Liver (tissue), 9 donors: Measurements from ENCODE around the gene FAM163A. TPM values are rescaled to one million over a fixed set of nuclear protein-coding genes. Genes with fewer than 3 reads are reported as not detected.

Experiments used
- DNase-seq: peaks from one replicate; pipeline ENCODE4 v3.0.0-alpha.2; 2017; ENCODE audit warnings: low spot score
- H3K27ac ChIP-seq, 2 donors: one replicate each; pipeline ENCODE4 v1.7.0; 2013; ENCODE audit warnings: inconsistent platforms in 2 of 2, low read length in 2 of 2, control low read depth in 1 of 2, low read depth in 1 of 2, mild to moderate bottlenecking in 1 of 2
- H3K27me3 ChIP-seq, 4 donors: one replicate each; pipeline versions ENCODE4 v1.6.1 to v1.7.0; 2013; ENCODE audit warnings: low read length in 3 of 4, inconsistent platforms in 1 of 4, mild to moderate bottlenecking in 1 of 4, moderate library complexity in 1 of 4; ENCODE audit not compliant: control insufficient read depth in 4 of 4, insufficient read depth in 4 of 4
- H3K36me3 ChIP-seq, 4 donors: one replicate each; pipeline versions ENCODE4 v1.6.1 to v1.7.0; 2013; ENCODE audit warnings: low read length in 3 of 4, mild to moderate bottlenecking in 3 of 4, low read depth in 1 of 4, moderate library complexity in 1 of 4; ENCODE audit not compliant: control insufficient read depth in 4 of 4, insufficient read depth in 3 of 4
- H3K4me1 ChIP-seq, 4 donors: one replicate each; pipeline versions ENCODE4 v1.6.1 to v1.7.0; 2013; ENCODE audit warnings: low read length in 3 of 4, mild to moderate bottlenecking in 3 of 4, moderate library complexity in 1 of 4; ENCODE audit not compliant: control insufficient read depth in 4 of 4, insufficient read depth in 4 of 4
- H3K4me3 ChIP-seq, 3 donors: one replicate each; pipeline versions ENCODE4 v1.6.1 to v1.7.0; 2013; ENCODE audit warnings: low read length in 3 of 3, control low read depth in 1 of 3, low read depth in 1 of 3, mild to moderate bottlenecking in 1 of 3
- H3K9ac ChIP-seq, 2 donors: one replicate each; pipeline ENCODE4 v1.7.0; 2013; ENCODE audit warnings: low read length in 2 of 2, mild to moderate bottlenecking in 2 of 2, moderate library complexity in 2 of 2, control low read depth in 1 of 2, low read depth in 1 of 2
- H3K9me3 ChIP-seq, 4 donors: one replicate each; pipeline versions ENCODE4 v1.6.1 to v1.7.0; 2013; ENCODE audit warnings: low read length in 3 of 4; ENCODE audit not compliant: control insufficient read depth in 4 of 4
- EGR1 ChIP-seq, 2 donors: IDR thresholded peaks; 2 replicates each; pipeline ENCODE4 v1.6.1; 2016 to 2018; ENCODE audit warnings: antibody characterized with exemption in 2 of 2, low read depth in 2 of 2
- FOXA1 ChIP-seq: IDR thresholded peaks from 2 replicates; pipeline ENCODE4 v1.6.1; 2016; ENCODE audit warnings: antibody characterized with exemption
- FOXA2 ChIP-seq: IDR thresholded peaks from 2 replicates; pipeline ENCODE4 v1.6.1; 2016; ENCODE audit warnings: antibody characterized with exemption
- GABPA ChIP-seq, 2 donors: IDR thresholded peaks in 1 of 2; conservative IDR thresholded peaks in 1 of 2; 2 replicates each; pipeline ENCODE4 v1.6.1; 2016; ENCODE audit warnings: antibody characterized with exemption in 2 of 2, mild to moderate bottlenecking in 1 of 2, moderate library complexity in 1 of 2
- HNF4A ChIP-seq, 2 donors: conservative IDR thresholded peaks; 2 replicates each; pipeline ENCODE4 v1.6.1; 2016; ENCODE audit warnings: antibody characterized with exemption in 2 of 2, mild to moderate bottlenecking in 2 of 2
- HNF4G ChIP-seq: IDR thresholded peaks from 2 replicates; pipeline ENCODE4 v1.6.1; 2016; ENCODE audit warnings: antibody characterized with exemption
- JUND ChIP-seq, 2 donors: IDR thresholded peaks; 2 replicates each; pipeline ENCODE4 v1.6.1; 2016; ENCODE audit warnings: antibody characterized with exemption in 2 of 2
- NR2F2 ChIP-seq: IDR thresholded peaks from 2 replicates; pipeline ENCODE4 v1.6.1; 2016; ENCODE audit warnings: antibody characterized with exemption
- RAD21 ChIP-seq, 2 donors: IDR thresholded peaks; 2 replicates each; pipeline ENCODE4 v1.6.1; 2016; ENCODE audit warnings: antibody characterized with exemption in 2 of 2, mild to moderate bottlenecking in 2 of 2
- REST ChIP-seq: IDR thresholded peaks from 2 replicates; pipeline ENCODE4 v1.6.1; 2016; ENCODE audit warnings: antibody characterized with exemption, mild to moderate bottlenecking
- RXRA ChIP-seq, 2 donors: IDR thresholded peaks; 2 replicates each; pipeline ENCODE4 v1.6.1; 2017 to 2018; ENCODE audit warnings: antibody characterized with exemption in 2 of 2, mild to moderate bottlenecking in 1 of 2
- SP1 ChIP-seq: IDR thresholded peaks from 2 replicates; pipeline ENCODE4 v1.6.1; 2018; ENCODE audit warnings: antibody characterized with exemption, mild to moderate bottlenecking
- TAF1 ChIP-seq: conservative IDR thresholded peaks from 2 replicates; pipeline ENCODE4 v1.6.1; 2016; ENCODE audit warnings: antibody characterized with exemption, mild to moderate bottlenecking
- YY1 ChIP-seq: IDR thresholded peaks from 2 replicates; pipeline ENCODE4 v1.6.1; 2016; ENCODE audit warnings: antibody characterized with exemption, mild to moderate bottlenecking
- WGBS: extraction: QIAGEN DNeasy Blood & Tissue Kit; methylation state at CpG from one replicate; pipeline ENCODE4 v1.1.7; 2013; 5-methylcytosine and 5-hydroxymethylcytosine counted together
- polyA plus RNA-seq, 2 donors: library from polyadenylated mRNA; stranded (reverse) in 1 of 2; unstranded in 1 of 2; fragments of 200-250 nt in 1 of 2; fragments of >200 nt in 1 of 2; fragmentation: Nextera tagmentation in 1 of 2; extraction: Ambion mirVana in 1 of 2; gene quantifications; one replicate each; pipeline versions ENCODE4 v1.2.1 to v1.2.3, GENCODE V29; 2013 to 2015
- total RNA-seq, 2 donors: library from RNA; depleted of rRNA; stranded (reverse); fragments of >200 nt; gene quantifications; one replicate each; pipeline ENCODE4 v1.2.3, GENCODE V29; 2014
- TF ChIP-seq, protein P1 (sequence below): IDR thresholded peaks from 2 replicates; pipeline ENCODE4 v1.6.1; 2016; ENCODE audit warnings: antibody characterized with exemption
- donor health status: healthy.
- donor health status: healthy.
- donor health status: healthy.
- donor health status: healthy.
- donor health status: healthy.

Gene FAM163A
- total and polyA plus RNA-seq, 4 donors, result 0.07 TPM; not detected in 3

DNA sequence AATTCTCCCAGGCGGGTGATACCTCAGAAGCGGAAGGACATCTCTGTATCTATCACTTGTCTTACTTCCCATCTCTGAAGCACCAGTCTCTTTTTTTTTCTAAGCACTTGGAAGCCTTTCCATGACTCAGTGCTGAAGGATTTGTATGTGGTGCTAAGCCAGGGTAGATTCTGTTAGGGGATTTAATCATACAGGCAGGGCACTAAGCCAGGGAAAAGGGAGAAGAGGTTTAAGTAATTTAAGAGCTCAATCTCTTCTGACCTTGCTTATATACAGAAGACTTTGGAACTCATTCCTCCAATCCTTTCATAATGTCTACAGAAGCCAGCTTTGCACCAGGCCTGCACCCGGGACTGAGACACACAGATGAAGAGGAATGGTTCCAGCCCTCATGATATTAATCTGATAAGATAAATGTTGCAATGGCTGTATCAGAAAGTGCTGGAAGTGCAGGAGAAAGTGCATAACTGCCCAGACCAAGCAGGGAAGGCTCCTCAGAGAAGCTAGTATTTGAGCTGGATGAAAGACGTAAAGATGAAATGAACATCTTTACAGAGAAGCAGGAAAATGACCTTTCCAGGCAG, 11.0 kb downstream of the FAM163A start:
- Histone ChIP-seq H3K4me3 (no peak overlapping the region), H3K4me1 (no peaks in the 10 kb centered on the region), H3K9ac (no peak overlapping the region), H3K9me3 (peaks cover 0 to 2% (median 1%) of the 10 kb centered on the region in 4 donors), H3K27me3 (no peaks in the 10 kb centered on the region), H3K36me3 (no peaks in the 10 kb centered on the region), H3K27ac (no peak overlapping the region)
- DNase-seq, result no peak
- 87% methylated on average over 4 of the region's 4 CpGs for WGBS
- no peak for TF ChIP-seq REST
- no peak for TF ChIP-seq RXRA (IDR thresholded peaks at IDR 0.05)
- TF ChIP-seq, protein P1, sequence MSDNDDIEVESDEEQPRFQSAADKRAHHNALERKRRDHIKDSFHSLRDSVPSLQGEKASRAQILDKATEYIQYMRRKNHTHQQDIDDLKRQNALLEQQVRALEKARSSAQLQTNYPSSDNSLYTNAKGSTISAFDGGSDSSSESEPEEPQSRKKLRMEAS, result no peak

GRCh38 chr1:179757933-179758332, 14.8 kb downstream of the FAM163A start:
- Histone ChIP-seq H3K27me3 (no peaks in the 10 kb centered on the region), H3K9me3 (no peaks in the 10 kb centered on the region), H3K4me1 (no peaks in the 10 kb centered on the region), H3K4me3 (no peak overlapping the region), H3K27ac (no peak overlapping the region), H3K9ac (no peak overlapping the region), H3K36me3 (no peaks in the 10 kb centered on the region)
- DNase-seq, result no peak
- TF ChIP-seq TAF1 (no peak), REST (no peak), FOXA2 (no peak)
- 81% methylated on average over 4 of the region's 4 CpGs for WGBS

DNA sequence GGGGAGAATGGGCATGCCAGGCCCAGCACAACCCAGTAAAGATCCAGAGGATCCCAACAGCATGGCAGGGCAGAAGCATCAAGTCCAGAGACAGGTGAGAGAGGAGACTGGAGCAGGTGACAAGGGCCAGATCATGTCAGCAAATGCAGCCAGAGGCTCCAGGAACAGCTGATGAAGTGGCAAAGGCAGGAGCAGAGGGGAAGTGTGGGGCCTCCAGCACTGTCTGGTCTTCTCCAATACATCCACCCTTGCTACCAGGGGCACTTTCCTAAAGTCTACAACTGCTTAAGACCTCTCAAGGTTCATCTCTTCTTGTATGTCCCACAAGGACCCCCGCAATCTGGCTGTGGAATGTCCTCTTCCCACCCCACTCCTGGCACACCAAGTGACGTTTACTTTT, 17.4 kb downstream of the FAM163A start:
- no peak overlapping the region for H3K9ac ChIP-seq
- no peak for DNase-seq

More for the DNA sequence above, 17.4 kb downstream of the FAM163A start:
- TF ChIP-seq RXRA (IDR thresholded peaks at IDR 0.05) (no peak), HNF4A (conservative IDR thresholded peaks at IDR 0.05) (no peak), JUND (IDR thresholded peaks at IDR 0.05) (no peak), HNF4G (no peak), REST (no peak), EGR1 (IDR thresholded peaks at IDR 0.05; ENCODE audit: low read depth in 2 of 2) (no peak), SP1 (no peak), NR2F2 (no peak), FOXA1 (no peak), YY1 (no peak), TAF1 (no peak), GABPA (IDR thresholded peaks at IDR 0.05 in 1 of 2, conservative IDR thresholded peaks at IDR 0.05 in 1 of 2) (no peak), RAD21 (IDR thresholded peaks at IDR 0.05) (no peak)
- TF ChIP-seq, protein P1, result no peak
- Histone ChIP-seq H3K27ac (no peak overlapping the region), H3K27me3 (peaks cover 0 to 4% (median 0%) of the 10 kb centered on the region in 4 donors), H3K36me3 (no peaks in the 10 kb centered on the region), H3K9me3 (no peaks in the 10 kb centered on the region), H3K4me1 (no peaks in the 10 kb centered on the region), H3K4me3 (no peak overlapping the region)
- WGBS, result 77% methylated on average over 2 of the region's 2 CpGs
